Skeletal muscle satellite cell (primary cell): Measurements from ENCODE around the gene SRL.
"Not testable (repeated sequence)": the region's sequence is repeated elsewhere in the genome, so short reads cannot be mapped to it uniquely, and the experiment has no call there.

Experiments
- H3K27me3 ChIP-seq: 2 replicates; pipeline ENCODE4 v1.7.0; 2013; ENCODE audit warnings: low read length; ENCODE audit not compliant: control insufficient read depth, insufficient read depth
- H3K36me3 ChIP-seq: 2 replicates; pipeline ENCODE4 v1.7.0; 2013; ENCODE audit warnings: mild to moderate bottlenecking, control low read depth, low read length; ENCODE audit not compliant: insufficient read depth
- H3K4me1 ChIP-seq: 2 replicates; pipeline ENCODE4 v1.7.0; 2013; ENCODE audit warnings: low read length; ENCODE audit not compliant: control insufficient read depth, insufficient read depth
- H3K4me2 ChIP-seq: 2 replicates; pipeline ENCODE4 v1.7.0; 2013; ENCODE audit warnings: mild to moderate bottlenecking, low read length
- H3K4me3 ChIP-seq: 2 replicates; pipeline ENCODE4 v1.7.0; 2013; ENCODE audit warnings: low read length
- H3K9ac ChIP-seq: 2 replicates; pipeline ENCODE4 v1.7.0; 2013; ENCODE audit warnings: mild to moderate bottlenecking, low read depth, low read length, moderate library complexity
- H3K9me3 ChIP-seq: replicated peaks from 2 replicates; pipeline ENCODE4 v1.7.0; 2013; ENCODE audit warnings: mild to moderate bottlenecking, control low read depth, low read length

The SRL gene

DNA sequence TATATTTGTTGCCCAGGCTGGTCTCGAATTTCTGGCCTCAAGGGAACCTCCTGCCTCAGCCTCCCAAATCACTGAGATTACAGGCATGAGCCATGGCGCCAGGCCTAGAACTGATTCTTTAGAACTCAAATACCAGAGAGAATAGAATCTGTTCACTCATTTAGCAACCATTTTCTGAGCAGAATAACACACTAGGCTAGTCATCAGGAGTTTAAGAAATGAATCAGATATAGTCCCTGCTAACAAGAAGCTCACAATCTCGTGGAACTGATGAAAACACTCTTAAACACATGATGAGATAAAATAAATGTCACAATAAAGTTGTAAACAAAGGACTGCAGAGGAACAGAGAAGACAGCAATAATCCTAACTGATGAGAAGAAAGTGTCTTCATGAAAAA lies 69.8 kb downstream of the SRL start:
- H3K9me3 ChIP-seq, result no peaks in the 10 kb centered on the region
- no peak overlapping the region for H3K4me3 ChIP-seq
- peaks cover 2% of the 10 kb centered on the region for H3K27me3 ChIP-seq
- no peak overlapping the region for H3K9ac ChIP-seq
- H3K36me3 ChIP-seq, result no peaks in the 10 kb centered on the region
- H3K4me2 ChIP-seq, result no peak overlapping the region
- H3K4me1 ChIP-seq, result peaks cover 5% of the 10 kb centered on the region

DNA sequence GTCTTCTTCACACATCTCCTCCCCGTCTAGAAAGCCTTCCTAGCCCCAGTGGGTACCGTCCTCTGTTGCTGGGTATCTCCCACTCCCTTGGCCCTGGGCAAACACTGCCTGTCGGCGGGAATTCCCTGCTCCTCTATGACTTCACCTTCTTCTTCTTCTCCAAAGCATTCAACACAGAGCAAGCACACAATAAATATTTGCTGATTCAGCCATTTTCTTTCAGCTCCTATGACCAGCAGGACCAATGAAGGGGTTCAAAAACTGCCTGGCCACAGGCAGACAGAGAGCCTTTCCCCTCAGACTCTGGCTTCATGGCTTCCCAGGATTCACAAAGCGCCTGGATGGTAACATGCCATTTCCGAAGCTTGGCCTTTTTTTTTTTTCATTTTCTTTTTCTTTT lies 72.5 kb downstream of the SRL start:
- H3K27me3 ChIP-seq, result peaks cover 2% of the 10 kb centered on the region
- H3K9me3 ChIP-seq, result no peaks in the 10 kb centered on the region
- no peaks in the 10 kb centered on the region for H3K4me1 ChIP-seq
- H3K36me3 ChIP-seq, result no peaks in the 10 kb centered on the region
- no peak overlapping the region for H3K4me3 ChIP-seq
- H3K4me2 ChIP-seq, result no peak overlapping the region
- no peak overlapping the region for H3K9ac ChIP-seq

DNA sequence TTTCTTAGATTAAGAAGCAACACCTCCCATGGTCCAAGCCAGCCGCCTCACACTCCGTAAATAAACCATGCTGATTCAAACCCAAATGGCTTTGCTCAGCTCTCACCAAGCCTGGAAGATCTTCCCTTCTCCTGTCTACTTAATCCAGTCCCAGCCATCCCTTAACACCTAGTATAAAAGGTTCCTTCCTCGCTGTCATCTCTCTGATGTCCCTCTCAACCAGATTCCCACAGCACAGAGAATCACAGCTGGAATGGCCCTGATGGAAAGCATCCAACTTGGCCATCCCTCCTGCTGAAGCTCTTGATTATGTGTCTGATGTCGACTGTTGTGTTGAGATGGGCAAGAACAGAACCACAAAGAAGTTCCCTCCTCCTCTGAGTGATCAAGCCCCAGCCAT lies 75.1 kb downstream of the SRL start:
- H3K4me2 ChIP-seq, result no peak overlapping the region
- H3K4me3 ChIP-seq, result no peak overlapping the region
- H3K4me1 ChIP-seq, result no peaks in the 10 kb centered on the region
- no peaks in the 10 kb centered on the region for H3K9me3 ChIP-seq
- H3K27me3 ChIP-seq, result peaks cover 2% of the 10 kb centered on the region
- no peak overlapping the region for H3K9ac ChIP-seq
- H3K36me3 ChIP-seq, result no peaks in the 10 kb centered on the region

DNA sequence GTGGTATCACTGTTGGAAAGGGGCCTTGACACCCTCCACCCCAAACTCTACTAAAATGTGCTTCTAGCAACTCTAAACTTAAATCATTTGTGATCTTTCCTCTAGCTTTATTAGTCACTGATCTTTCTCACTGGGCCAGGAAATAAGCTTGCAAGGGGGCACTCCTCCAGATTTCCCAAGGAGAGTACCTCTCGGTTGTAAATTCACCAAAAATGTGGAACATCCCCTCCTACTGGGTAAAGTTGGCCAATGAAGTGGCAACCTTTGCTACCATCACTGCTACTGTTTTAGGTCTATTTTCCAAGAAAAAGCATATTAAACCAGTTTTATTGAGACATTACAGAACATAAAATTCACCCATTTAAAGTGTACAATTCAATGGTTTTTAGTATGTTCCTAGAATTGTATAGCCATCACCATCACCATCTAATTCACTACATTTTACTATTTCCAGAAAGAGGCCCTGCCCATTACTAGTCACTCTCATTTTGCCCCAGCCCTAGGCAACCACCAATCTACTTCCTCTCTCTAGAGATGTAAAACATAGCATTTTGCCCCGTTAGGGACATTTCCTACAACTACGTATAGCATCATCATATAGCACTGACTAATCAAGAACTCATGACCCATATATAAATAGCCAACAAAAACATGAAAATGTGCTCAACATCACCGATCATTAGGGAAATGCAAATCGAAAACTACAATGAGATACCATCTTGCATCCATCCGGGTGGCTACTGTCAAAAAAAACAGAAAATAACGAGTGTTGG lies 81.0 kb downstream of the SRL start:
- Histone ChIP-seq H3K9ac (no peak overlapping the region), H3K9me3 (no peaks in the 10 kb centered on the region), H3K4me3 (no peak overlapping the region), H3K36me3 (no peaks in the 10 kb centered on the region), H3K4me1 (no peaks in the 10 kb centered on the region), H3K27me3 (peaks cover 6% of the 10 kb centered on the region), H3K4me2 (no peak overlapping the region)

DNA sequence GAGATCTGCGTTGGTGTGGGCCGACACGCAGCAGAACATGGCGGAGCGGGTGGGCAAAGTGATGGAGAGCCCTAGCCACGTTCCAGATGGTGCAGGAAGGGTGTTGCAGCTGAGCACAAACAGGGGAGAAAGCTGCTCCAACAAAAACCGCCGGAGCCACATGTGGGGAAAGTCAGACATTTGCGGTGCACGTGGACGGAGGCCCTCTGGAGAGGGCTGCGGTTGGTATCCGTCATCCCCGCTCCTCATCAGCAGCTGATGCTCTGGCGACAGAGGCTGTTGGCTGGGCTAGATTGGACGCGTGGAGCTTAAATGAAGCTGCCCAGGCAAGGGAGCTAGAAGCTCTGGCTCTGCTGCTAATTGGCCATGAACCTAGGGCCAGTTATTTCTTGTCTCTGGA lies 82.2 kb downstream of the SRL start:
- Histone ChIP-seq H3K4me2 (no peak overlapping the region), H3K36me3 (no peaks in the 10 kb centered on the region), H3K27me3 (peaks cover 14% of the 10 kb centered on the region), H3K4me3 (no peak overlapping the region), H3K4me1 (no peaks in the 10 kb centered on the region), H3K9ac (no peak overlapping the region), H3K9me3 (no peaks in the 10 kb centered on the region)

DNA sequence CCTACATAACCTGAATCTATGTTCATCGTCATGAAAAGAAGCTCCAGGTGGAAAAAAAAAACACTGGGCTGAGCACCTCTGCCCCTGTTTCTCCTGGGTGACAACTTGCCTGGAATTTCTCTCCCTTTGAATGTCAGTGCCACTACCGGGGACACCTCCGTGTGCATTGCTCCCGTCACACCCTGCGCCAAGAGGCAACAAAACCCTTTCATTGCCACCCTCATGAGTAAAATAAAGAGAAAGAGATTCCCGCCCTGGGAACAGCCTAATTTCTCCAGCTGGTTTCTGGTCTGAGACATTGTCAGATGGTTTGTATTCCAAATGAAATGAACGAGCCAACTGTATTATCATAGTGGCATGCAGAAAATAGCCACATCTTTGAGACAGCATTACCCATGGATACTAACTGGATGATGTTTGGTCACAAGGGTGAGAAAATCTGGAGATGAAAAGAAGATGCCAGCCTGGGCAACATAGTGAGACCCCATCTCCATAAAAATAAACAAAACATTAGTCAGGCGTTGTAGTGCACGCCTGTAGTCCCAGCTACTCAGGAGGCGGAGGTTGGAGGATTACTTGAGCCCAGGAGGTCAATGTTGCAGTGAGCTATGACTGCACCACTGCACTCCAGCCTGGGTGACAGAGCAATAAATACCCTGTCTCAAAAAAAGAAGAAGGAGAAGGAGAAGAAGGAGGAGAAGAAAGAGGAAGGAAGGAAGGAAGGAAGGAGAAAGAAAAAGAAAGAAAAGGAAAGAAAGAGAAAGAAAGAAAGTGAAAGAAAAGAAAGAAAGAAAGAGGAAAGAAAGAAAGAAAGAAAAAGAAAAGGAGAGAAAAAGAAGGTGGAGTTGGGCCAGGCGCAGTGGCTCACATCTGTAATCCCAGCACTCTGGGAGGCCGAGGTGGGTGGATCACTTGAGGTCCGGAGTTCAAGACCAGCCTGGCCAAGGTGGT lies 83.5 kb downstream of the SRL start:
- no peak overlapping the region for H3K9ac ChIP-seq

DNA sequence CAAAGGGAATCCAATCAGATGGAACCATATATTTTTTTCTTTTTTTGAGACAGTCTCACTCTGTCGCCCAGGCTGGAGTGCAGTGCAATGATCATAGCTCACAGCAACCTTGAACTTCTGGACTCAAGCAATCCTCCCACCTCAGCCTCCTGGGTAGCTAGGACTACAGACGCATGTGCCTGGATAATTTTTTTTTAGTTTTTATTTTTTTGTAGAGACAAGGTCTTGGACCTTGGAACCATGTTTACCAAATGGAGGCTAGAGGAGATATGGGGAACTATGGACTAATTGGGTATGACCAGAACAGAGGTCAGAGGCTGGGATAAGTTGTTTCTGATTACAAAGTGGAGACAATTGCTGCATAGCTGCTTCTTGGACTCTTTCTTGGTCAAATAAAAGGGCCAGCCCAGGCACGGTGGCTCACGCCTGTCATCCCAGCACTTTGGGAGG lies 84.5 kb downstream of the SRL start:
- H3K9me3 ChIP-seq, result no peaks in the 10 kb centered on the region
- H3K9ac ChIP-seq, result no peak overlapping the region
- H3K36me3 ChIP-seq, result no peaks in the 10 kb centered on the region
- no peak overlapping the region for H3K4me3 ChIP-seq
- H3K27me3 ChIP-seq, result peaks cover 17% of the 10 kb centered on the region
- no peak overlapping the region for H3K4me2 ChIP-seq
- H3K4me1 ChIP-seq, result no peaks in the 10 kb centered on the region

More for the DNA sequence above, 83.5 kb downstream of the SRL start:
- Histone ChIP-seq H3K36me3 (no peaks in the 10 kb centered on the region), H3K27me3 (peaks cover 17% of the 10 kb centered on the region), H3K4me3 (no peak overlapping the region), H3K4me1 (no peaks in the 10 kb centered on the region), H3K4me2 (no peak overlapping the region), H3K9me3 (no peaks in the 10 kb centered on the region)

DNA sequence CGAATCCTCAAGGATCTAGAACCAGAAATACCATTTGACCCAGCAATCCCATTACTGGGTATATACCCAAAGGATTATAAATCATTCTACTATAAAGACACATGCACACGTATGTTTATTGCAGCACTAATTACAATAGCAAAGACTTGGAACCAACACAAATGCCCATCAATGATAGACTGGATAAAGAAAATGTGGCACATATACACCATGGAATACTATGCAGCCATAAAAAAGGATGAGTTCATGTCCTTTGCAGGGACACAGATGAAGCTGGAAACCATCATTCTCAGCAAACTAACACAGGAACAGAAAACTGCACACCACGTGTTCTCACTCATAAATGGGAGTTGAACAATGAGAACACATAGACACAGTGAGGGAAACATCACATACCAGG lies 85.4 kb downstream of the SRL start:
- not testable (repeated sequence) for H3K4me1 ChIP-seq, H3K9ac ChIP-seq, H3K4me2 ChIP-seq, H3K9me3 ChIP-seq, H3K4me3 ChIP-seq, H3K36me3 ChIP-seq
- H3K27me3 ChIP-seq, result peaks cover 17% of the 10 kb centered on the region

DNA sequence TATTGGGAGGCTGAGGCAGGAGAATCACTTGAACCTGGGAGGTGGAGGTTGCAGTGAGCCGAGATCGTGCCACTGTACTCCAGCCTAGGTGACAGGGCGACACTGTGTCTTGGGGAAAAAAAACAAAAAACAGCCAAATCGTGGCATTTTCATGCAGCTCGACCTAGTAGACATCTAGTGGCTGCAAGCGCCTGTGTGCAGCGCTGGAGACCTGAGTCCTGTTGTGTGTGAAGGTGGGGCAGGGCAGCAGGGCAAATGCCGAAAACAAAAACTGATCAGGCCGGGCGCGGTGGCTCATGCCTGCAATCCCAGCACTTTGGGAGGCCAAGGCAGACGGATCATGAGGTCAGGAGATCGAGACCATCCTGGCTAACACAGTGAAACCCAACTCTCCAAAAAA lies 88.5 kb downstream of the SRL start:
- not testable (repeated sequence) for H3K36me3 ChIP-seq, H3K4me2 ChIP-seq, H3K9ac ChIP-seq, H3K4me3 ChIP-seq, H3K9me3 ChIP-seq, H3K4me1 ChIP-seq
- peaks cover 17% of the 10 kb centered on the region for H3K27me3 ChIP-seq

DNA sequence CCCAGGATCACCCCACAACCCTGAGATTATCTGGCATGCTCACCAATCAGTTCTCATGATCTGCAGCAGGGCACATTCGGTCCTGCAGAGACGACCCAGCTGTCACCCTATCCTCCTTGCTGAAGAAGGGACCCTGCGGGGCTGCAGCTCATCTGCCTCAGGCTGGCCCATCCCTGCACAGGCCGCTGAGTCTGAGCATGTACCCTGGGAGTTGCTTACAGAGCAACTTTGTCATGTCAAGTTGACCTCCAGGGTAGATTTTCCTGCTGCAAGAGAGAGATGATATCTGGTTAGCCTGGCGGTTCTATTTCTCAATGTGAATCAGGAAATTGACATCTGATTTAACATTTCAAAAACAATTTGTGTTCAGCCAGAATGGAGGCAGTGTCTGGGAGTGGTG lies 89.6 kb downstream of the SRL start:
- H3K9ac ChIP-seq, result no peak overlapping the region
- H3K9me3 ChIP-seq, result no peaks in the 10 kb centered on the region
- no peaks in the 10 kb centered on the region for H3K36me3 ChIP-seq
- H3K4me3 ChIP-seq, result no peak overlapping the region
- no peaks in the 10 kb centered on the region for H3K4me1 ChIP-seq
- peaks cover 20% of the 10 kb centered on the region for H3K27me3 ChIP-seq
- H3K4me2 ChIP-seq, result no peak overlapping the region

DNA sequence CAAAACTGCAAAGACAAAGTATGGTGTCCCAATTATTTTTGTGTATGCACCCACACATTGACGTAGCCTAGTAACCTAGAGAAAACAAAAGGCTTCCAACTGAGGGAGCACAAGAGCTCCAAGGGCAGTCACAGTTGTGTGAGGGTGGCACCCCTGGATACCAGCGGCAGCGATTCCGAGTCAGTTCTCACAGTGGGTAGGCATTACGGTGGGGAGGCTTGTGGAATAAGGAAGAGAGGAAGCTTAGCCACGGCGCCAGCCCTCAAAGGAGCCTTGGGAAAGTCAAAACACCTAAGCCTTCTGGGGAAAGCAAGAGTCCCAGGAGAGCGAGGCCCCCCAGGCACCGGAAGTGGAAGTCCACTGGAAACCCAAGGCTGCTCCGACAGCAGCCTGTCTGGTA lies 94.6 kb downstream of the SRL start:
- Histone ChIP-seq H3K4me3 (no peak overlapping the region), H3K9me3 (no peaks in the 10 kb centered on the region), H3K27me3 (peaks cover 9% of the 10 kb centered on the region), H3K4me2 (no peak overlapping the region), H3K9ac (no peak overlapping the region), H3K4me1 (no peaks in the 10 kb centered on the region), H3K36me3 (no peaks in the 10 kb centered on the region)
